Epithelial cell of esophagus (primary cell): Measurements from ENCODE around the gene SVIP.
A peak's percentile ranks its signal among the peaks of the same experiment; 100 is the strongest.

Experiments
- DNase-seq: peaks from one replicate; pipeline ENCODE4 v3.0.0; 2010; ENCODE audit warnings: low read depth
- H3K4me3 ChIP-seq: 2 replicates; pipeline ENCODE4 v1.5.1; 2011; ENCODE audit warnings: mild to moderate bottlenecking, low read length, control low read depth
- CTCF ChIP-seq: IDR thresholded peaks from 2 replicates; pipeline ENCODE4 v1.5.1; 2011; ENCODE audit warnings: low read depth, mild to moderate bottlenecking, low read length, control low read depth, inconsistent platforms; ENCODE audit not compliant: insufficient read depth; ENCODE audit errors: missing control alignments

The SVIP gene

GRCh38 chr11:22797047-22797446 is 32.6 kb downstream of the SVIP start:
- no peak for TF ChIP-seq CTCF
- H3K4me3 ChIP-seq = no peak overlapping the region
- DNase-seq = no peak

- DNase-seq = no peak
- H3K4me3 ChIP-seq = no peak overlapping the region
- TF ChIP-seq CTCF = no peak
These were observed 33.7 kb downstream of the SVIP start for GRCh38 chr11:22795914-22796313.

GRCh38 chr11:22792497-22792896 is 37.1 kb downstream of the SVIP start:
- no peak for TF ChIP-seq CTCF
- peak; percentile 71 for DNase-seq
- no peak overlapping the region for H3K4me3 ChIP-seq

GRCh38 chr11:22787551-22788162 is 41.9 kb downstream of the SVIP start:
- peak; percentile 61 for TF ChIP-seq CTCF
- DNase-seq = peak; percentile 44
- H3K4me3 ChIP-seq = no peak overlapping the region

GRCh38 chr11:22787055-22787454 is 42.5 kb downstream of the SVIP start:
- no peak overlapping the region for H3K4me3 ChIP-seq
- no peak for DNase-seq
- no peak for TF ChIP-seq CTCF

- H3K4me3 ChIP-seq = no peak overlapping the region
- no peak for TF ChIP-seq CTCF
- DNase-seq = no peak
These were observed 43.1 kb downstream of the SVIP start for GRCh38 chr11:22786475-22786874.

GRCh38 chr11:22785251-22785650 is 44.4 kb downstream of the SVIP start:
- H3K4me3 ChIP-seq = no peak overlapping the region
- DNase-seq = peak; percentile 91
- TF ChIP-seq CTCF = no peak
